H1 (cell line): Measurements from ENCODE around the gene DSG4. TPM values are rescaled to one million over a fixed set of nuclear protein-coding genes. Genes with fewer than 3 reads are reported as not detected.

Experiments used
- CTCF ChIA-PET: fragments of 300-600 bp; sonication (Branson Sonifier 250); formaldehyde crosslinking; loops from one replicate; lab custom pipeline; 2021; ENCODE audit not compliant: partially characterized antibody; lab: Charles Lee
- POLR2A ChIA-PET: fragments of 300-600 bp; sonication (Branson Sonifier 250); formaldehyde crosslinking; loops from one replicate; lab custom pipeline; 2021; ENCODE audit warnings: inconsistent platforms; ENCODE audit not compliant: partially characterized antibody; lab: Charles Lee
- DNase-seq, 2 experiments: peaks; one replicate each; pipeline versions ENCODE4 v3.0.0 to v3.0.0-alpha.2; 2010 to 2022; ENCODE audit warnings: low spot score in 2 of 2, low read depth in 1 of 2, mixed read lengths in 1 of 2
- FAIRE-seq: peaks from 2 replicates; lab custom pipeline; 2011; peaks lifted over from hg19 to GRCh38; lab: Jason Lieb, UNC
- H2AFZ ChIP-seq: 2 replicates; pipeline ENCODE4 v1.8.1; 2012; ENCODE audit warnings: low read length, inconsistent platforms
- H2AK5ac ChIP-seq: 2 replicates; pipeline ENCODE4 v1.6.1; 2013; ENCODE audit warnings: low read depth, low read length
- H2BK120ac ChIP-seq: replicated peaks from 2 replicates; pipeline ENCODE3; 2013; ENCODE audit warnings: low read depth, low read length, inconsistent platforms
- H2BK12ac ChIP-seq: 2 replicates; pipeline ENCODE4 v1.6.1; 2013; ENCODE audit warnings: low read depth, low read length
- H2BK15ac ChIP-seq: 2 replicates; pipeline ENCODE4 v1.6.1; 2013; ENCODE audit warnings: low read length
- H2BK20ac ChIP-seq: 2 replicates; pipeline ENCODE4 v1.6.1; 2013; ENCODE audit warnings: low read length
- H2BK5ac ChIP-seq: 2 replicates; pipeline ENCODE4 v1.6.1; 2013; ENCODE audit warnings: low read depth, low read length
- H3K14ac ChIP-seq: 2 replicates; pipeline ENCODE4 v1.6.1; 2013; ENCODE audit warnings: inconsistent platforms; ENCODE audit not compliant: insufficient read length
- H3K18ac ChIP-seq: 2 replicates; pipeline ENCODE4 v1.6.1; 2013; ENCODE audit warnings: low read length; ENCODE audit errors: extremely low read depth
- H3K23ac ChIP-seq: 2 replicates; pipeline ENCODE4 v1.6.1; 2013; ENCODE audit warnings: inconsistent platforms; ENCODE audit not compliant: insufficient read length
- H3K23me2 ChIP-seq: 2 replicates; pipeline ENCODE4 v1.6.1; 2013; ENCODE audit warnings: low read depth, low read length
- H3K27ac ChIP-seq: 2 replicates; pipeline ENCODE4 v1.6.1; 2011; ENCODE audit warnings: low read depth, low read length, inconsistent platforms
- H3K27me3 ChIP-seq, 4 experiments: replicated peaks in 1 of 4; 1 replicate in 1 of 4; 2 replicates in 3 of 4; pipeline versions ENCODE4 v1.6.1 to v1.8.1; 2011 to 2013; ENCODE audit warnings: low read length in 3 of 4, mild to moderate bottlenecking in 3 of 4, inconsistent platforms in 2 of 4, mixed read lengths in 2 of 4, moderate library complexity in 1 of 4; ENCODE audit not compliant: control insufficient read depth in 3 of 4, insufficient read depth in 3 of 4; ENCODE audit errors: extremely low read depth in 1 of 4
- H3K36me3 ChIP-seq, 4 experiments: 2 replicates each; pipeline versions ENCODE4 v1.6.1 to v1.8.1; 2011 to 2013; ENCODE audit warnings: mild to moderate bottlenecking in 4 of 4, low read length in 3 of 4, moderate library complexity in 2 of 4, control low read depth in 1 of 4, inconsistent platforms in 1 of 4; ENCODE audit not compliant: insufficient read depth in 4 of 4, control insufficient read depth in 2 of 4
- H3K4ac ChIP-seq: replicated peaks from 2 replicates; pipeline ENCODE3; 2013; ENCODE audit warnings: low read length, low read depth, mixed read lengths, inconsistent platforms; ENCODE audit not compliant: insufficient read length
- H3K4me1 ChIP-seq, 4 experiments: replicated peaks in 1 of 4; 1 replicate in 1 of 4; 2 replicates in 3 of 4; pipeline versions ENCODE4 v1.6.1 to v1.8.1; 2011 to 2013; ENCODE audit warnings: low read length in 3 of 4, inconsistent platforms in 2 of 4, mixed read lengths in 1 of 4; ENCODE audit not compliant: insufficient read depth in 4 of 4, control insufficient read depth in 3 of 4
- H3K4me2 ChIP-seq, 2 experiments: 2 replicates each; pipeline versions ENCODE4 v1.6.1 to v1.8.1; 2011 to 2013; ENCODE audit warnings: low read depth in 2 of 2, low read length in 2 of 2, control low read depth in 1 of 2, inconsistent platforms in 1 of 2, mild to moderate bottlenecking in 1 of 2; ENCODE audit not compliant: insufficient read depth in 1 of 2
- H3K4me3 ChIP-seq, 4 experiments: fragments of 200-600, 300-600 bp in 1 of 4; sonication (generic), shearing (Covaris generic), sonication (Bioruptor Twin) in 1 of 4; 2 replicates each; pipeline versions ENCODE4 v1.5.1 to v1.8.1; 2011 to 2016; ENCODE audit warnings: low read length in 4 of 4, low read depth in 3 of 4, control low read depth in 2 of 4, inconsistent platforms in 2 of 4, mild to moderate bottlenecking in 2 of 4, mixed read lengths in 1 of 4, moderate library complexity in 1 of 4; ENCODE audit not compliant: insufficient read depth in 2 of 4; ENCODE audit errors: extremely low read depth in 1 of 4
- H3K56ac ChIP-seq: replicated peaks from 2 replicates; pipeline ENCODE3; 2013; ENCODE audit warnings: low read depth, mild to moderate bottlenecking, mixed read lengths, low read length, inconsistent platforms; ENCODE audit not compliant: insufficient read length
- H3K79me1 ChIP-seq: 2 replicates; pipeline ENCODE4 v1.6.1; 2013; ENCODE audit warnings: low read depth, low read length, control low read depth
- H3K79me2 ChIP-seq, 2 experiments: 2 replicates each; pipeline versions ENCODE4 v1.6.1 to v1.8.1; 2012 to 2013; ENCODE audit warnings: low read length in 2 of 2, mild to moderate bottlenecking in 2 of 2, inconsistent platforms in 1 of 2; ENCODE audit not compliant: insufficient read depth in 2 of 2, control insufficient read depth in 1 of 2
- H3K9ac ChIP-seq, 4 experiments: replicated peaks in 1 of 4; 1 replicate in 1 of 4; 2 replicates in 3 of 4; pipeline versions ENCODE4 v1.6.1 to v1.8.1; 2011 to 2013; ENCODE audit warnings: low read depth in 3 of 4, low read length in 3 of 4, control low read depth in 2 of 4, mild to moderate bottlenecking in 2 of 4, moderate library complexity in 2 of 4, inconsistent platforms in 1 of 4; ENCODE audit errors: extremely low read depth in 1 of 4
- H3K9me3 ChIP-seq, 2 experiments: 2 replicates each; pipeline versions ENCODE4 v1.6.1 to v1.8.1; 2012 to 2013; ENCODE audit warnings: mild to moderate bottlenecking in 2 of 2, moderate library complexity in 2 of 2, control low read depth in 1 of 2, inconsistent platforms in 1 of 2, low read depth in 1 of 2, low read length in 1 of 2, mixed read lengths in 1 of 2; ENCODE audit not compliant: insufficient read depth in 2 of 2
- H4K20me1 ChIP-seq, 2 experiments: replicated peaks in 1 of 2; 2 replicates each; pipeline versions ENCODE3 to v1.8.1; 2011 to 2013; ENCODE audit warnings: inconsistent platforms in 2 of 2, low read length in 2 of 2, mild to moderate bottlenecking in 1 of 2; ENCODE audit not compliant: insufficient read depth in 2 of 2, control insufficient read depth in 1 of 2
- H4K5ac ChIP-seq: 2 replicates; pipeline ENCODE4 v1.6.1; 2013; ENCODE audit warnings: low read length, low read depth, mixed read lengths, inconsistent platforms; ENCODE audit not compliant: insufficient read length
- H4K8ac ChIP-seq: 2 replicates; pipeline ENCODE4 v1.8.0; 2013; ENCODE audit warnings: mild to moderate bottlenecking, moderate library complexity, low read length, inconsistent platforms; ENCODE audit not compliant: insufficient read depth; ENCODE audit errors: extremely low read depth
- H4K91ac ChIP-seq: replicated peaks from 2 replicates; pipeline ENCODE3; 2013; ENCODE audit warnings: low read length, mixed read lengths, inconsistent platforms; ENCODE audit not compliant: insufficient read length
- BACH1 ChIP-seq: IDR thresholded peaks from 2 replicates; pipeline ENCODE4 v1.6.1; 2012; ENCODE audit warnings: low read length, improper control_type of control experiment
- CBX8 ChIP-seq: fragments of 300-800, 300-1000 bp; sonication (generic); IDR thresholded peaks from 2 replicates; pipeline ENCODE4 v1.7.1; 2016; ENCODE audit warnings: low read depth, low read length, borderline replicate concordance
- EGR1 ChIP-seq: IDR thresholded peaks from 2 replicates; pipeline ENCODE4 v1.6.1; 2011; ENCODE audit warnings: low read depth, low read length, borderline replicate concordance
- EP300 ChIP-seq, 2 experiments: IDR thresholded peaks; 1 replicate in 1 of 2; 2 replicates in 1 of 2; pipeline ENCODE4 v1.6.1; 2011 to 2012; ENCODE audit warnings: low read depth in 2 of 2, low read length in 2 of 2, mild to moderate bottlenecking in 2 of 2, borderline replicate concordance in 1 of 2, inconsistent platforms in 1 of 2, moderate library complexity in 1 of 2
- KDM1A ChIP-seq: fragments of 200-600, 300-600 bp; sonication (generic); IDR thresholded peaks from 2 replicates; pipeline ENCODE4 v1.7.1; 2016; ENCODE audit warnings: mild to moderate bottlenecking, low read length, borderline replicate concordance
- POLR2AphosphoS5 ChIP-seq: IDR thresholded peaks from 2 replicates; pipeline ENCODE4 v1.6.1; 2011; ENCODE audit warnings: low read depth, low read length
- RNF2 ChIP-seq: fragments of 200-900, 300-1000 bp; sonication (generic); IDR thresholded peaks from 2 replicates; pipeline ENCODE4 v1.7.1; 2016; ENCODE audit warnings: borderline replicate concordance, low read depth, mild to moderate bottlenecking, antibody characterized with exemption, low read length; ENCODE audit not compliant: poor library complexity, severe bottlenecking; ENCODE audit errors: missing control alignments
- SP2 ChIP-seq: IDR thresholded peaks from 2 replicates; pipeline ENCODE4 v1.6.1; 2012; ENCODE audit warnings: mild to moderate bottlenecking, low read length, inconsistent platforms
- TAF1 ChIP-seq: IDR thresholded peaks from 2 replicates; pipeline ENCODE4 v1.6.1; 2011; ENCODE audit warnings: mild to moderate bottlenecking, low read depth, low read length
- TBP ChIP-seq: IDR thresholded peaks from 2 replicates; pipeline ENCODE4 v1.6.1; 2011; ENCODE audit warnings: low read depth, low read length, improper control_type of control experiment
- TCF12 ChIP-seq: IDR thresholded peaks from 2 replicates; pipeline ENCODE4 v1.6.1; 2011; ENCODE audit warnings: low read depth, mild to moderate bottlenecking, low read length
- TEAD4 ChIP-seq: IDR thresholded peaks from 2 replicates; pipeline ENCODE4 v1.6.1; 2012; ENCODE audit warnings: low read depth, low read length, inconsistent platforms, mixed read lengths
- USF2 ChIP-seq: IDR thresholded peaks from 2 replicates; pipeline ENCODE4 v1.6.1; 2011; ENCODE audit warnings: low read length, improper control_type of control experiment
- WGBS, 2 experiments: shearing (Covaris generic) in 1 of 2; methylation state at CpG; one replicate each; pipeline versions ENCODE4 v1.1.6 to v1.1.7; 2013 to 2015; ENCODE audit warnings: low lambda C conversion rate in 2 of 2, mixed read lengths in 2 of 2, inconsistent platforms in 1 of 2, low coverage in 1 of 2, missing lambda C conversion rate in 1 of 2; ENCODE audit not compliant: insufficient replicate concordance in 2 of 2, insufficient coverage in 1 of 2, insufficient read length in 1 of 2; ENCODE audit errors: extremely low coverage in 1 of 2, missing lambda C conversion rate in 1 of 2; 5-methylcytosine and 5-hydroxymethylcytosine counted together
- polyA plus RNA-seq, 7 experiments: library from polyadenylated mRNA; depleted of rRNA in 3 of 7; stranded (reverse) in 5 of 7; unstranded in 2 of 7; fragments of >200 nt in 5 of 7; fragments of 200-250 nt in 2 of 7; gene quantifications; 1 replicate in 5 of 7; 2 replicates in 1 of 7; 4 replicates in 1 of 7; pipeline versions ENCODE4 v1.2.1 to v1.2.3, GENCODE V29; 2011 to 2013; ENCODE audit warnings: missing spikeins in 2 of 7, mixed read lengths in 2 of 7
- total RNA-seq: library from RNA; stranded (reverse); fragmentation: NEBNext Ultra II Directional; extraction: Animal tissue kit (Norgen Biotek cat#: 25700); gene quantifications from 2 replicates; pipeline ENCODE4 v1.2.1, GENCODE V29; 2021

The DSG4 gene
- total and polyA plus RNA-seq, 2 of the 8 experiments (the other 6 are each of a cell fraction or from before 2014, with no cell fraction given): not detected

- ChIA-PET POLR2A (no interaction called here), CTCF (interaction anchor here (0.8 to 0.9 kb wide), 2 partner anchors 34 to 56 kb away, joined by 3 read pairs; no protein-coding TSS in a partner anchor)
- Histone ChIP-seq H3K23me2 (no peaks in the 10 kb centered on the region), H2BK15ac (no peak overlapping the region), H3K9me3 (no peaks in the 10 kb centered on the region), H4K8ac (no peak overlapping the region), H2BK12ac (no peak overlapping the region), H3K4ac (no peak overlapping the region), H2BK120ac (no peak overlapping the region), H2AK5ac (no peak overlapping the region), H3K4me1 (no peaks in the 10 kb centered on the region), H3K4me2 (no peak overlapping the region), H3K56ac (no peak overlapping the region), H3K79me2 (no peaks in the 10 kb centered on the region), H3K4me3 (no peak overlapping the region), H3K79me1 (no peaks in the 10 kb centered on the region), H4K20me1 (no peaks in the 10 kb centered on the region), H4K5ac (no peak overlapping the region), H3K27me3 (no peaks in the 10 kb centered on the region), H3K36me3 (no peaks in the 10 kb centered on the region), H2AFZ (peak overlapping the region; percentile 58; the same call in 1 of the 2 replicates), H3K18ac (no peak overlapping the region), H3K9ac (no peak overlapping the region), H3K23ac (no peak overlapping the region), H2BK20ac (no peak overlapping the region), H3K14ac (no peak overlapping the region), H2BK5ac (no peak overlapping the region), H4K91ac (no peak overlapping the region), H3K27ac (no peak overlapping the region)
- 89% methylated on average over 3 of the region's 3 CpGs; no CpG with 5 or more reads in 1 of the 2 experiments for WGBS, 2 experiments
- no peak for FAIRE-seq
- DNase-seq: no peak
- TF ChIP-seq TEAD4: no peak
- no peak for TF ChIP-seq CBX8
- no peak for TF ChIP-seq USF2
- TF ChIP-seq BACH1: no peak
- TF ChIP-seq EP300 (IDR thresholded peaks at IDR 0.05; ENCODE audit: borderline replicate concordance in 1 of 2, low read depth in 2 of 2, low read length in 2 of 2): no peak
- TF ChIP-seq RNF2: no peak
- no peak for TF ChIP-seq POLR2AphosphoS5
- no peak for TF ChIP-seq TCF12
- no peak for TF ChIP-seq TBP
- no peak for TF ChIP-seq KDM1A
- TF ChIP-seq TAF1: no peak
- TF ChIP-seq SP2: no peak
- no peak for TF ChIP-seq EGR1
Observed at GRCh38 chr18:31454066-31454708, 77.6 kb downstream of the DSG4 start.
